ENCODE results near the gene GPR37L1. TPM values are rescaled to one million over a fixed set of nuclear protein-coding genes. Genes with fewer than 3 reads are reported as not detected.
"Not testable (repeated sequence)": the region's sequence is repeated elsewhere in the genome, so short reads cannot be mapped to it uniquely, and the experiment has no call there.

GPR37L1 gene
- total RNA-seq, 6 experiments from 2014 or later: 0.12 to 0.49 (median 0.12) TPM; not detected in 2

DNA sequence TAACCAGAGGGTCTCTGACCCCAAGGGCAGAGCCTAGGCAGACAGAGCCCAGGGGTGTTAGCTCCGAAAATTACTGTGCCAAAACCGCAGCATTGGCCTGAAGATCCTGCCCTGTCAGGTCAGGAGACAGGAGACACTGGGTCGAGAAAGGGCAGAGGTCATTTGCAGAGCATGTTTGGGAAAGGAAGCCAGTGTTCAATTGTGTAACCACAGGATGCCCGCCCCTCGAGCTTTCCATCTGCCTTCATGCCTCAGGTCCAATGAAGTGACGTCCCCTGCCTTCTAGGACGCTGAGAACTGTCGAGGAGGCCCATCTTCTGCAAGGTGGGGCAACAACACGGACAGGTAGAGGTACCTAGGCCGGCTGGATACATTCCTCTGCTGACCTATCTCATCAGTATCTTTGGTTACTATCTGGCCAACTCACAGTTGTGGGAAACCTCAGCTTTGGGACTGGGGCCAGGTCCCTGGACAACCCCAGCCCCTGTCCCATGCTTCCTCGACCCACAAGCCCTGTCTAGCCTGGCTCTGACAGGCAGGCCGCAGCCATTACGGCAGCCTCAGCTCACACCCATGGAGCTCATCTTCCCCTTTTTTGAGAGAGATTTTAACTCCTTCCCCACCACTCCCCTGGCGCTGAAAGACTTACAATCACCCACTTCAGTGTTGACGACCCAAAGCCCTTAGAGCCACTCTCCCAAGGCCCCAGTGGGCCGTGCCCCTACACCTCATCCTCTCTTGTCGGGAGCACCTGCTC is 20.5 kb downstream of the GPR37L1 start:
- TF ChIP-seq CTCF (IDR thresholded peaks at IDR 0.05): no peak
- TF ChIP-seq POLR2A (IDR thresholded peaks at IDR 0.05): peak; percentile 62
- DNase-seq (peak; percentile 74 to 91 (median 89)), ATAC-seq (peak; percentile 82 to 86 (median 83))
- H3K27me3 ChIP-seq: no peaks in the 10 kb centered on the region
- H3K9me3 ChIP-seq: no peaks in the 10 kb centered on the region
- no peaks in the 10 kb centered on the region for H3K36me3 ChIP-seq
- 1% methylated on average over 12 of the region's 17 CpGs for WGBS (ENCODE audit: insufficient coverage, low coverage, low lambda C conversion rate, missing lambda C conversion rate)
- H3K4me3 ChIP-seq: peak overlapping the region; percentile 87 to 99 (median 91)
- intact Hi-C loops (cut with DNase I): loop anchor here in 1 of 2 donors (10.0 kb wide), 1 partner anchor 248 kb away; no protein-coding TSS in a partner anchor
- peak overlapping the region; percentile 80 to 95 (median 91) for H3K27ac ChIP-seq
- peaks cover 0 to 19% (median 6%) of the 10 kb centered on the region in 4 donors for H3K4me1 ChIP-seq

DNA sequence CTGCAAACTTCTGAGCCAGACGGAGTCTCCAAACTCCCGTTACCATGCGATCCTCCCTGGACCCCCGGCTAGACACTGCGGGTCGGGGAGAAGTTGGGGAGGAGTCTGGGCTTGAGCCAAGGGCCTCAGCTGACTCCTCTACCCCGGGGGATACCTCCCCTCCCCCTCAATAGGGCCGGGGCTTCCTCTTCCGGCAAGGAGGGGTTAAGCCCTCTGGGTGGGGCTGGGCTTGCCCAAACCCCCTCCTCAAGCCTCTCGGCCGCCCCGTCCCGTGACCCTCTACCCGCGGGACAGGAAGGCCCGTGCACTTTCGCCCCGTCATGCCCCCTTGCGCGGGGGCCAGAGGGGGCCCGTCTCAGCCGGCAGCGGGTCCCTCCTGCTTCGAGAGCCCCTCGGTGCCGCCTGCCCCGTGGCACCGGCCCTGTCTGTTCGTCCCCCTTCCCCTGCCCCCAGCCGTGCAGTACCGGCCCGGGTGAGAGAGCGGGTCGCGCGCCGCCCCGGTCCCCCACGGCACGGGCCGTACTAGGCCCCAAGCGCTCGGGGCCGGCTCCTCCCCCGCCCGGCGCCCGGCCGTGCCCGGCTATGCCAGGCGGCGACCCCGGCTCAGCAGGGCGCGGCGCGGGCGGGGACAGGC is 21.2 kb downstream of the GPR37L1 start:
- DNase-seq (peak; percentile 56 to 72 (median 63)), ATAC-seq (peak; percentile 27 to 53 (median 40))
- 1% methylated on average over 20 of the region's 58 CpGs for WGBS (ENCODE audit: insufficient coverage, low coverage, low lambda C conversion rate, missing lambda C conversion rate)
- Histone ChIP-seq H3K36me3 (no peaks in the 10 kb centered on the region), H3K27me3 (no peaks in the 10 kb centered on the region), H3K9me3 (no peaks in the 10 kb centered on the region), H3K4me3 (peak overlapping the region; percentile 87 to 99 (median 91)), H3K27ac (peak overlapping the region; percentile 80 to 95 (median 91)), H3K4me1 (peaks cover 0 to 19% (median 6%) of the 10 kb centered on the region in 4 donors)
- TF ChIP-seq POLR2A (IDR thresholded peaks at IDR 0.05) (no peak), CTCF (IDR thresholded peaks at IDR 0.05) (no peak)
- intact Hi-C loops (cut with DNase I): loop anchor here in 1 of 2 donors (10.0 kb wide), 1 partner anchor 249 kb away; no protein-coding TSS in a partner anchor

- no peak for TF ChIP-seq CTCF (IDR thresholded peaks at IDR 0.05)
- TF ChIP-seq POLR2A (IDR thresholded peaks at IDR 0.05): peak; percentile 86
- Histone ChIP-seq H3K4me1 (peaks cover 0 to 19% (median 6%) of the 10 kb centered on the region in 4 donors), H3K4me3 (peak within 1 kb of the TSS; percentile 87 to 99 (median 91)), H3K9me3 (no peaks in the 10 kb centered on the region), H3K36me3 (no peaks in the 10 kb centered on the region), H3K27ac (peak within 1 kb of the TSS; percentile 80 to 95 (median 91)), H3K27me3 (no peaks in the 10 kb centered on the region)
- ATAC-seq: peak; percentile 68 to 78 (median 70)
- peak; percentile 82 to 86 (median 85) for DNase-seq
- 0% methylated on average over 17 of the region's 82 CpGs for WGBS (ENCODE audit: insufficient coverage, low coverage, low lambda C conversion rate, missing lambda C conversion rate)
- intact Hi-C loops (cut with DNase I): loop anchor here in 1 of 2 donors (10.0 kb wide), 1 partner anchor 250 kb away; no protein-coding TSS in a partner anchor
Observed at GRCh38 chr1:202144402-202145067, 21.8 kb downstream of the GPR37L1 start, which contains the start of gene ARL8A. Gene ARL8A (minus strand): TSS chr1:202144737. CDS start chr1:202144572, 165 bp downstream.

- no peaks in the 10 kb centered on the region for H3K9me3 ChIP-seq
- intact Hi-C loops (cut with DNase I): loop anchor here in 1 of 2 donors (10.0 kb wide), 1 partner anchor 250 kb away; no protein-coding TSS in a partner anchor
- no peak for DNase-seq
- H3K36me3 ChIP-seq: no peaks in the 10 kb centered on the region
- WGBS (ENCODE audit: insufficient coverage, low coverage, low lambda C conversion rate, missing lambda C conversion rate): 14% methylated on average over 11 of the region's 13 CpGs
- TF ChIP-seq POLR2A (IDR thresholded peaks at IDR 0.05): no peak
- TF ChIP-seq CTCF (IDR thresholded peaks at IDR 0.05): no peak
- peaks cover 0 to 19% (median 6%) of the 10 kb centered on the region in 4 donors for H3K4me1 ChIP-seq
- ATAC-seq: no peak
- peak overlapping the region; percentile 80 to 95 (median 91) for H3K27ac ChIP-seq
- no peaks in the 10 kb centered on the region for H3K27me3 ChIP-seq
- H3K4me3 ChIP-seq: peak overlapping the region; percentile 87 to 99 (median 91)
Observed at GRCh38 chr1:202145068-202145743, 22.5 kb downstream of the GPR37L1 start.

GRCh38 chr1:202145744-202146140 is 23.0 kb downstream of the GPR37L1 start:
- not testable (repeated sequence) for H3K27ac ChIP-seq

More at GRCh38 chr1:202145744-202146140, 23.0 kb downstream of the GPR37L1 start:
- not testable (repeated sequence) for ATAC-seq, H3K9me3 ChIP-seq, H3K27me3 ChIP-seq, DNase-seq, H3K4me3 ChIP-seq, H3K36me3 ChIP-seq
- no CpG with 5 or more reads among the region's 8 CpGs for WGBS (ENCODE audit: insufficient coverage, low coverage, low lambda C conversion rate, missing lambda C conversion rate)
- H3K4me1 ChIP-seq: peaks cover 0 to 19% (median 6%) of the 10 kb centered on the region in 4 donors
- intact Hi-C loops (cut with DNase I): loop anchor here in 1 of 2 donors (10.0 kb wide), 1 partner anchor 251 kb away; no protein-coding TSS in a partner anchor

Data from right lobe of liver (tissue), 6 donors.